GM10266 (cell line): ENCODE measurements around the gene C12orf75.
"Not testable (repeated sequence)": the region's sequence is repeated elsewhere in the genome, so short reads cannot be mapped to it uniquely, and the experiment has no call there.

ENCODE experiments used
- DNase-seq: peaks from one replicate; pipeline ENCODE4 v3.0.0; 2012; ENCODE audit errors: extremely low spot score
- TF ChIP-seq, protein P1 (sequence below): IDR thresholded peaks from 2 replicates; pipeline ENCODE4 v1.5.1; 2012; ENCODE audit warnings: mild to moderate bottlenecking, low read depth; ENCODE audit not compliant: control insufficient read depth, insufficient read depth; ENCODE audit errors: missing control alignments

C12orf75 gene

DNA sequence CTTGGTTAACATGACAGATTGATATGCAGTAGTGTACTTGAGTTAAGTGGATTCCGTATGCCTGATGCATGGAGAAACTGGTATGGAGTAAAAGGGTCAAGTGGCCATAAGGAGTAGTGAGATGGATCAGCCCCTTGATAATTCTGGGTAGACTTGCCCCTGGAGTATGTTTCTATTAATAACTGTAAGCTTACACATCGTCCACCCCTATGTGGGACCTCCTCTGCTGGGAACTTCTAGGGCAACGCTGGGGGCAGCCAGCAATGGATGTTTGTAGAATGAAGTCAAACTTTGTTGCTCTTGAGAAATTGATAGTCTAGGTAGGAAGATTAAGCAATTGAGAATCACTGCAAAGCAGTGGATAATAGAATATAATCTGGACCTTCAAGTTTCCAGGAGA, 3.5 kb downstream of the C12orf75 start:
- TF ChIP-seq, protein P1, sequence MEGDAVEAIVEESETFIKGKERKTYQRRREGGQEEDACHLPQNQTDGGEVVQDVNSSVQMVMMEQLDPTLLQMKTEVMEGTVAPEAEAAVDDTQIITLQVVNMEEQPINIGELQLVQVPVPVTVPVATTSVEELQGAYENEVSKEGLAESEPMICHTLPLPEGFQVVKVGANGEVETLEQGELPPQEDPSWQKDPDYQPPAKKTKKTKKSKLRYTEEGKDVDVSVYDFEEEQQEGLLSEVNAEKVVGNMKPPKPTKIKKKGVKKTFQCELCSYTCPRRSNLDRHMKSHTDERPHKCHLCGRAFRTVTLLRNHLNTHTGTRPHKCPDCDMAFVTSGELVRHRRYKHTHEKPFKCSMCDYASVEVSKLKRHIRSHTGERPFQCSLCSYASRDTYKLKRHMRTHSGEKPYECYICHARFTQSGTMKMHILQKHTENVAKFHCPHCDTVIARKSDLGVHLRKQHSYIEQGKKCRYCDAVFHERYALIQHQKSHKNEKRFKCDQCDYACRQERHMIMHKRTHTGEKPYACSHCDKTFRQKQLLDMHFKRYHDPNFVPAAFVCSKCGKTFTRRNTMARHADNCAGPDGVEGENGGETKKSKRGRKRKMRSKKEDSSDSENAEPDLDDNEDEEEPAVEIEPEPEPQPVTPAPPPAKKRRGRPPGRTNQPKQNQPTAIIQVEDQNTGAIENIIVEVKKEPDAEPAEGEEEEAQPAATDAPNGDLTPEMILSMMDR = no peak
- no peak for DNase-seq

- TF ChIP-seq, protein P1 = no peak
- no peak for DNase-seq
These were observed 4.1 kb downstream of the C12orf75 start for GRCh38 chr12:105334582-105334981.

DNA sequence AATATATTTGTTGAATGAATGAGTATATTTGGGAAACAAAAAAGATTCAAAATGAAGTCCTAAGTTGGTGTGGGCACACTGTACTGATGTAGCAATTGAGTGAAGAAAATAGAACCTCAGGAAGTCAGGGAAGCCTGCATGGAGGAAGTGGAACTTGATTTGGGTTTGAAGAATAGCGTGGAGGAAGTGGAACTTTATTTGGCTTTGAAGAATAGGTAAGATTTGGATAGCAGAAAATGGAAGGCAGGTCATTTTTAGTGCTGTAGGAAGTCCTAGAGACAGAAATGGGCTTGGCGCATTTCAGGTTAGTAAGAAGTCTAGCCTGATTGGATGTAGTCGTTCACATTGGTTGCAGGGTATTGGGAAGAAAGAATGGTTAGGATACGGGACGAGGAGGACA, 5.4 kb downstream of the C12orf75 start:
- TF ChIP-seq, protein P1 = no peak
- no peak for DNase-seq

- TF ChIP-seq, protein P1 = no peak
- no peak for DNase-seq
These were observed 5.9 kb downstream of the C12orf75 start for GRCh38 chr12:105336411-105336810.

DNA sequence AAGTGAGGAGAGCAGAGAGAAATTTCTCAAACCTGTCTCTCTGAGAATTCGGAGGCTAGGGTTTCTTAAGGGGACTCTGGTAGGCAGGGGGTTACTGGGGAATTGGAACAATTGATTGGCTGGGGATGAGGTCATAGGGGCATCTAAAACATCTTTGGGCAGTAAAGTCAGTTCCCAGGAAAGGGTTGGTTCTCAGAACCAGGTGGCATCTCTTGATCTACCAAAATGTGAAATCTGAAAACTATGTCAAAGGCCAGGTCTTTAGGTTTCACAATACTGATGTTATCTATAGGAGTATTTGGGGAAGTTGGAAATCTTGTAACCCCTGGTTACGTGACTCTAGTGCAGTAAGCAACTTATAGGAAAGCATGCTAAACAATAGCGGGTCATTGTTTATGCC, 6.9 kb downstream of the C12orf75 start:
- DNase-seq = no peak
- TF ChIP-seq, protein P1 = no peak

DNA sequence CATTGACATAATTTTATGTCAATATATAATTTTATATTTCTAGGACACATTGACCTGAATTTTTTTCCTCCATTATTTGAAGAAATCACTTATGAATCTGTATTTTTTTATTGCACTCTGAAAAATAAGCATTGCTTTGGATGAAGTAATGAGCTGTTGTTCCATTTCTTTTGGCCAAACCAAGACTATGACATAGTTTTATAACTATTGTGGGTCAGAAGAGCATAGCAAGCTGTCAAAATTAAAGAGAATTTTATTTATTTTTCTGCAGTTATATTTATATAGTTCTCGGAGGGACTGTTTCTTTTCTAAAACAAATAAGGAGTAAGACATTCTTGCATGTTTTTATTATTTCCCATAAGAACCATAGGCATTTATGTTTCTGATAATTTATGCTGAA, 8.5 kb downstream of the C12orf75 start:
- DNase-seq = no peak
- TF ChIP-seq, protein P1 = no peak

- DNase-seq = no peak
These were observed 10.5 kb downstream of the C12orf75 start for GRCh38 chr12:105341010-105341409.

DNA sequence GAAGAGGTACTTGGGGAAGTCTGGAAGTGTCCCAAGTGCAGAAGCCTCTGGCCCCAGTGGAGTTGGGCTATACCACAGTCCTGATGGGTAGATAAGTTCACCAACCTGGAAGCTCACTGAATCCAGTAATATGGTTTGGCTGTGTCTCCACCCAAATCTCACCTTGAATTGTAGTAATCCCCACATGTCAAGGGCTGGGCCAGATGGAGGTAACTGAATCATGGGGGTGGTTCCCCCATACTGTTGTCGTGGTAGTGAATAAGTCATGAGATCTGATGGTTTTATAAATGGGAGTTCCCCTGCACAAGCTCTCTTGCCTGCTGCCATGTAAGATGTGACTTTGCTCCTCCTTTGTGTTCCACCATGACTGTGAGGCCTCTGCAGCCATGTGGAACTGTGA, 11.1 kb downstream of the C12orf75 start:
- DNase-seq = not testable (repeated sequence)

More at GRCh38 chr12:105341010-105341409, 10.5 kb downstream of the C12orf75 start:
- TF ChIP-seq, protein P1 = no peak
